OCI-LY1 (cell line): ENCODE measurements around the gene KCTD19.
"Not testable (repeated sequence)": the region's sequence is repeated elsewhere in the genome, so short reads cannot be mapped to it uniquely, and the experiment has no call there.

Source experiments
- EZH2 ChIP-seq: fragments of 200-600 bp; sonication (generic), shearing (Covaris generic); IDR thresholded peaks from 2 replicates; pipeline ENCODE4 v1.8.0; 2017; ENCODE audit warnings: borderline replicate concordance, mixed run types, mild to moderate bottlenecking, antibody characterized with exemption, low read length, moderate library complexity, mixed read lengths
- TF ChIP-seq, protein P1 (sequence below): fragments of 200-600 bp; sonication (generic), shearing (Covaris generic); IDR thresholded peaks from 2 replicates; pipeline ENCODE4 v1.5.1; 2017; ENCODE audit warnings: mild to moderate bottlenecking, antibody characterized with exemption, low read length, moderate library complexity, mixed read lengths

DNA sequence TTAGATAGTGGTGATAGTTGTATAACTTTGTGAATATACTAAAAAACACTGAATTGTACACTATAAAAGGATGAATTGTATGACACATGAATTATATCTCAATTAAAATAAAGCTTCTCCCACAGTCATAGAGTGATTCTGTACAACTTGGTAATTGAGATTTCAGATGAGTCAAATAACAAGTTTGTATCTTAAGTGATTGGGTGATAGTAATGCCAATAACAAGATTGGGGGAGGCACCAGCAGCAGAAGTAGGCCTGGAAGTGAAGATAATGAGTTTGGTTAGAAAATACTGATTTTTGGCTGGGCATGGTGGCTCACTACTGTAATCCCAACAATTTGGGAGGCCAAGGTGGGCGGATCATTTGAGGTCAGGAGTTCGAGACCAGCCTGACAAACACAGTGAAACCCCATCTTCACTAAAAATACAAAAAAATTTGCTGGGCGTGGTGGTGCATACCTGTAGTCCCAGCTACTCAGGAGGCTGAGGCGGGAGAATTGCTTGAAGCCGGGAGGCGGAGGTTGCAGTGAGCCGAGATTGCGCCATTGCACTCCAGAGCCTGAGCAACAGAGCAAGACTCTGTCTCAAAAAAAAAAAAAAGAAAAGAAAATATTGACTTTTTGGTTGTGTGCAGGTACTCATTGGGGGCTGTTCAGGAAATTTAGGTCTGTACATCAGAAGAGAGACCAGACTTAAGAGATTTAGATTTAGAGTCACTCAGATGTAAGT, 33.2 kb upstream of the KCTD19 start:
- TF ChIP-seq, protein P1, sequence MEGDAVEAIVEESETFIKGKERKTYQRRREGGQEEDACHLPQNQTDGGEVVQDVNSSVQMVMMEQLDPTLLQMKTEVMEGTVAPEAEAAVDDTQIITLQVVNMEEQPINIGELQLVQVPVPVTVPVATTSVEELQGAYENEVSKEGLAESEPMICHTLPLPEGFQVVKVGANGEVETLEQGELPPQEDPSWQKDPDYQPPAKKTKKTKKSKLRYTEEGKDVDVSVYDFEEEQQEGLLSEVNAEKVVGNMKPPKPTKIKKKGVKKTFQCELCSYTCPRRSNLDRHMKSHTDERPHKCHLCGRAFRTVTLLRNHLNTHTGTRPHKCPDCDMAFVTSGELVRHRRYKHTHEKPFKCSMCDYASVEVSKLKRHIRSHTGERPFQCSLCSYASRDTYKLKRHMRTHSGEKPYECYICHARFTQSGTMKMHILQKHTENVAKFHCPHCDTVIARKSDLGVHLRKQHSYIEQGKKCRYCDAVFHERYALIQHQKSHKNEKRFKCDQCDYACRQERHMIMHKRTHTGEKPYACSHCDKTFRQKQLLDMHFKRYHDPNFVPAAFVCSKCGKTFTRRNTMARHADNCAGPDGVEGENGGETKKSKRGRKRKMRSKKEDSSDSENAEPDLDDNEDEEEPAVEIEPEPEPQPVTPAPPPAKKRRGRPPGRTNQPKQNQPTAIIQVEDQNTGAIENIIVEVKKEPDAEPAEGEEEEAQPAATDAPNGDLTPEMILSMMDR, result not testable (repeated sequence)
- TF ChIP-seq EZH2, result not testable (repeated sequence)
